GM12878 (cell line): ENCODE measurements around the gene NPC2. TPM values are rescaled to one million over a fixed set of nuclear protein-coding genes. Genes with fewer than 3 reads are reported as not detected.

ENCODE experiments used
- ATAC-seq: fragments of 200-7000 bp; cut with Tn5 transposase; 3 replicates; pipeline ENCODE4 v1.9.1; 2020; ENCODE audit warnings: mild to moderate bottlenecking, moderate library complexity
- BruUV-seq: library from RNA; stranded (reverse); fragments of 400-500 nt; replicated peaks from 2 replicates; lab custom pipeline; 2021; lab: Mats Ljungman, UMichigan
- CTCF ChIA-PET: fragments of 300-600 bp; sonication (Branson Sonifier 250); formaldehyde crosslinking; extraction: SDS; loops from one replicate; lab custom pipeline; 2021; ENCODE audit warnings: inconsistent platforms; lab: Yijun Ruan, JAX
- POLR2A ChIA-PET: fragments of 350-600 bp; formaldehyde crosslinking; extraction: SDS; loops from one replicate; lab custom pipeline; 2021; ENCODE audit warnings: inconsistent platforms; lab: Charles Lee
- RAD21 ChIA-PET: fragments of 300-600 bp; sonication (Branson Sonifier 250); formaldehyde crosslinking; loops from one replicate; lab custom pipeline; 2023; ENCODE audit warnings: antibody characterized with exemption; ENCODE audit not compliant: unreplicated experiment; lab: Charles Lee
- SMC1A ChIA-PET: fragments of 300-600 bp; sonication (Branson Sonifier 250); formaldehyde crosslinking; loops from one replicate; lab custom pipeline; 2023; ENCODE audit not compliant: unreplicated experiment, uncharacterized antibody; lab: Charles Lee
- DNase-seq: peaks from one replicate; pipeline ENCODE4 v3.0.0-alpha.2; 2011; ENCODE audit warnings: low read depth, low spot score
- FAIRE-seq: peaks from 3 replicates; lab custom pipeline; 2011; peaks lifted over from hg19 to GRCh38; lab: Jason Lieb, UNC
- H2AFZ ChIP-seq: 2 replicates; pipeline ENCODE4 v1.6.0; 2011; ENCODE audit warnings: low read depth, low read length, control low read depth; ENCODE audit not compliant: control insufficient read depth
- H3K27ac ChIP-seq: 2 replicates; pipeline ENCODE4 v1.5.1; 2011; ENCODE audit warnings: control low read depth; ENCODE audit not compliant: control insufficient read depth, insufficient read depth
- H3K27me3 ChIP-seq, 2 experiments: replicated peaks in 1 of 2; 2 replicates each; pipeline versions ENCODE4 v1.6.0 to v1.6.1; 2011; ENCODE audit warnings: low read length in 1 of 2; ENCODE audit not compliant: control insufficient read depth in 2 of 2, insufficient read depth in 2 of 2
- H3K36me3 ChIP-seq, 2 experiments: 2 replicates each; pipeline ENCODE4 v1.5.1; 2011; ENCODE audit warnings: low read length in 1 of 2; ENCODE audit not compliant: control insufficient read depth in 2 of 2, insufficient read depth in 2 of 2
- H3K4me1 ChIP-seq: 2 replicates; pipeline ENCODE4 v1.6.1; 2011; ENCODE audit warnings: mild to moderate bottlenecking, low read length, moderate library complexity, mixed read lengths; ENCODE audit not compliant: control insufficient read depth, insufficient read depth
- H3K4me2 ChIP-seq: 2 replicates; pipeline ENCODE4 v1.6.0; 2011; ENCODE audit warnings: control low read depth; ENCODE audit not compliant: control insufficient read depth, insufficient read depth
- H3K4me3 ChIP-seq: fragments of 200-600 bp; sonication (generic); 2 replicates; pipeline ENCODE4 v1.5.1; 2016
- H3K79me2 ChIP-seq: 2 replicates; pipeline ENCODE4 v1.6.0; 2011; ENCODE audit warnings: low read length; ENCODE audit not compliant: control insufficient read depth, insufficient read depth
- H3K9ac ChIP-seq: 2 replicates; pipeline ENCODE4 v1.8.0; 2011; ENCODE audit warnings: low read length, control low read depth, mixed read lengths; ENCODE audit not compliant: control insufficient read depth, insufficient read depth
- H3K9me3 ChIP-seq: replicated peaks from 3 replicates; pipeline ENCODE4 v1.5.1; 2011; ENCODE audit warnings: mild to moderate bottlenecking, low read length; ENCODE audit not compliant: control insufficient read depth, insufficient read depth
- H4K20me1 ChIP-seq: 2 replicates; pipeline ENCODE4 v1.6.0; 2011; ENCODE audit not compliant: control insufficient read depth, insufficient read depth
- ETV6 ChIP-seq, 2 experiments: fragments of 450-650 bp in 1 of 2; IDR thresholded peaks in 1 of 2; conservative IDR thresholded peaks in 1 of 2; 2 replicates each; pipeline ENCODE4 v1.6.1; 2014; ENCODE audit warnings: antibody characterized with exemption in 1 of 2, borderline replicate concordance in 1 of 2, low read depth in 1 of 2, mild to moderate bottlenecking in 1 of 2, moderate library complexity in 1 of 2
- RUNX3 ChIP-seq: IDR thresholded peaks from 2 replicates; pipeline ENCODE4 v1.6.1; 2012; ENCODE audit warnings: low read length, inconsistent platforms
- SMARCA5 ChIP-seq: fragments of 450-650 bp; IDR thresholded peaks from 2 replicates; pipeline ENCODE4 v1.6.1; 2017; ENCODE audit warnings: mild to moderate bottlenecking
- STAT1 ChIP-seq: fragments of 450-650 bp; conservative IDR thresholded peaks from 2 replicates; pipeline ENCODE4 v1.6.1; 2014; ENCODE audit warnings: antibody characterized with exemption, mild to moderate bottlenecking
- STAT3 ChIP-seq: IDR thresholded peaks from 2 replicates; pipeline ENCODE4 v1.6.1; 2011; ENCODE audit warnings: low read depth, low read length, improper control_type of control experiment
- WGBS: methylation state at CpG from one replicate; pipeline ENCODE4 v1.1.6; 2016; ENCODE audit warnings: low lambda C conversion rate; ENCODE audit not compliant: insufficient replicate concordance, insufficient coverage; ENCODE audit errors: missing lambda C conversion rate; 5-methylcytosine and 5-hydroxymethylcytosine counted together
- in situ Hi-C: fragments of 300-500 bp; cut with MboI; formaldehyde crosslinking; loops from 9 replicates; pipeline ENCODE4 v1.14.3; 2018; ENCODE audit warnings: mixed read lengths
- intact Hi-C: fragments of 100-400 bp; cut with micrococcal nuclease; formaldehyde crosslinking; loops from one replicate; pipeline ENCODE4 v1.14.2; 2022; ENCODE audit not compliant: unreplicated experiment
- polyA plus RNA-seq, 11 experiments: library from polyadenylated mRNA; depleted of rRNA in 4 of 11; unstranded in 6 of 11; stranded (reverse) in 5 of 11; fragments of >200 nt; fragmentation: Nextera tagmentation in 4 of 11; fragmentation: Illumina TruSeq in 1 of 11; extraction: Ambion mirVana in 4 of 11; extraction: Trizol in 1 of 11; gene quantifications; 1 replicate in 1 of 11; 2 replicates in 10 of 11; pipeline versions ENCODE4 v1.2.1 to v1.2.3, GENCODE V29; 2011 to 2016; ENCODE audit warnings: inconsistent platforms in 2 of 11, missing spikeins in 2 of 11, low read depth in 1 of 11
- total RNA-seq, 4 experiments: library from RNA; depleted of rRNA in 3 of 4; stranded (reverse); fragments of >200 nt in 3 of 4; fragmentation: Illumina TruSeq in 1 of 4; extraction: Trizol in 1 of 4; gene quantifications; 2 replicates each; pipeline versions ENCODE4 v1.2.1 to v1.2.3, GENCODE V29; 2013 to 2021
- TF ChIP-seq, protein P1 (sequence below): fragments of 450-650 bp; IDR thresholded peaks from 2 replicates; pipeline ENCODE4 v1.6.1; 2017; ENCODE audit warnings: antibody characterized with exemption, mild to moderate bottlenecking, moderate library complexity
- TF ChIP-seq, protein P2 (sequence below): IDR thresholded peaks from 2 replicates; pipeline ENCODE4 v1.6.1; 2012; ENCODE audit warnings: improper control_type of control experiment, low read depth, low read length; ENCODE audit not compliant: insufficient replicate concordance

NPC2 gene
- total and polyA plus RNA-seq, 10 of the 15 experiments (the other 5 are each of a cell fraction or from before 2014, with no cell fraction given), result 29.5 to 109 (median 59.1) TPM

DNA sequence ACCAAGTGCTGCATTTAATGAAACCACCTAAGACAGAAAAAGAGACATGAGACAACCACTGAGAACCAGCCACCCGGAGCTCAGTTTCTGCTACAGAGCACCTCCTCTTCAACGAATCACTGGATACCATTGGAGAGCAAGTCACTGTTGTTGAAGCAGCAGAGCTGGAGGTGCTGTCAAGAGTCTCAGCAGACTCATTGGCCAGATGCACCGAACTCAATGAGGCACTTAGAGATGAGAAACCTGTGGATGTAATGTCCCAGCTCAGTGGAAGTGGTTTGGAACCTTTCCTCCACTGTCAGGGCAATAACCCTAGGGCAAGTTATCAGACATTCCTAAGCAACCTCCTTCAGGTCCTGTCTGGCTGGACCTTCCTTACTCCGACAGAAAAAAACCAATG is 13.1 kb downstream of the NPC2 start:
- no TSS peak for BruUV-seq
- TF ChIP-seq, protein P1, sequence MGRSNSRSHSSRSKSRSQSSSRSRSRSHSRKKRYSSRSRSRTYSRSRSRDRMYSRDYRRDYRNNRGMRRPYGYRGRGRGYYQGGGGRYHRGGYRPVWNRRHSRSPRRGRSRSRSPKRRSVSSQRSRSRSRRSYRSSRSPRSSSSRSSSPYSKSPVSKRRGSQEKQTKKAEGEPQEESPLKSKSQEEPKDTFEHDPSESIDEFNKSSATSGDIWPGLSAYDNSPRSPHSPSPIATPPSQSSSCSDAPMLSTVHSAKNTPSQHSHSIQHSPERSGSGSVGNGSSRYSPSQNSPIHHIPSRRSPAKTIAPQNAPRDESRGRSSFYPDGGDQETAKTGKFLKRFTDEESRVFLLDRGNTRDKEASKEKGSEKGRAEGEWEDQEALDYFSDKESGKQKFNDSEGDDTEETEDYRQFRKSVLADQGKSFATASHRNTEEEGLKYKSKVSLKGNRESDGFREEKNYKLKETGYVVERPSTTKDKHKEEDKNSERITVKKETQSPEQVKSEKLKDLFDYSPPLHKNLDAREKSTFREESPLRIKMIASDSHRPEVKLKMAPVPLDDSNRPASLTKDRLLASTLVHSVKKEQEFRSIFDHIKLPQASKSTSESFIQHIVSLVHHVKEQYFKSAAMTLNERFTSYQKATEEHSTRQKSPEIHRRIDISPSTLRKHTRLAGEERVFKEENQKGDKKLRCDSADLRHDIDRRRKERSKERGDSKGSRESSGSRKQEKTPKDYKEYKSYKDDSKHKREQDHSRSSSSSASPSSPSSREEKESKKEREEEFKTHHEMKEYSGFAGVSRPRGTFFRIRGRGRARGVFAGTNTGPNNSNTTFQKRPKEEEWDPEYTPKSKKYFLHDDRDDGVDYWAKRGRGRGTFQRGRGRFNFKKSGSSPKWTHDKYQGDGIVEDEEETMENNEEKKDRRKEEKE, result no peak
- TF ChIP-seq ETV6 (conservative IDR thresholded peaks at IDR 0.05 in 1 of 2, IDR thresholded peaks at IDR 0.05 in 1 of 2; ENCODE audit: borderline replicate concordance in 1 of 2, low read depth in 1 of 2), result no peak
- TF ChIP-seq, protein P2, sequence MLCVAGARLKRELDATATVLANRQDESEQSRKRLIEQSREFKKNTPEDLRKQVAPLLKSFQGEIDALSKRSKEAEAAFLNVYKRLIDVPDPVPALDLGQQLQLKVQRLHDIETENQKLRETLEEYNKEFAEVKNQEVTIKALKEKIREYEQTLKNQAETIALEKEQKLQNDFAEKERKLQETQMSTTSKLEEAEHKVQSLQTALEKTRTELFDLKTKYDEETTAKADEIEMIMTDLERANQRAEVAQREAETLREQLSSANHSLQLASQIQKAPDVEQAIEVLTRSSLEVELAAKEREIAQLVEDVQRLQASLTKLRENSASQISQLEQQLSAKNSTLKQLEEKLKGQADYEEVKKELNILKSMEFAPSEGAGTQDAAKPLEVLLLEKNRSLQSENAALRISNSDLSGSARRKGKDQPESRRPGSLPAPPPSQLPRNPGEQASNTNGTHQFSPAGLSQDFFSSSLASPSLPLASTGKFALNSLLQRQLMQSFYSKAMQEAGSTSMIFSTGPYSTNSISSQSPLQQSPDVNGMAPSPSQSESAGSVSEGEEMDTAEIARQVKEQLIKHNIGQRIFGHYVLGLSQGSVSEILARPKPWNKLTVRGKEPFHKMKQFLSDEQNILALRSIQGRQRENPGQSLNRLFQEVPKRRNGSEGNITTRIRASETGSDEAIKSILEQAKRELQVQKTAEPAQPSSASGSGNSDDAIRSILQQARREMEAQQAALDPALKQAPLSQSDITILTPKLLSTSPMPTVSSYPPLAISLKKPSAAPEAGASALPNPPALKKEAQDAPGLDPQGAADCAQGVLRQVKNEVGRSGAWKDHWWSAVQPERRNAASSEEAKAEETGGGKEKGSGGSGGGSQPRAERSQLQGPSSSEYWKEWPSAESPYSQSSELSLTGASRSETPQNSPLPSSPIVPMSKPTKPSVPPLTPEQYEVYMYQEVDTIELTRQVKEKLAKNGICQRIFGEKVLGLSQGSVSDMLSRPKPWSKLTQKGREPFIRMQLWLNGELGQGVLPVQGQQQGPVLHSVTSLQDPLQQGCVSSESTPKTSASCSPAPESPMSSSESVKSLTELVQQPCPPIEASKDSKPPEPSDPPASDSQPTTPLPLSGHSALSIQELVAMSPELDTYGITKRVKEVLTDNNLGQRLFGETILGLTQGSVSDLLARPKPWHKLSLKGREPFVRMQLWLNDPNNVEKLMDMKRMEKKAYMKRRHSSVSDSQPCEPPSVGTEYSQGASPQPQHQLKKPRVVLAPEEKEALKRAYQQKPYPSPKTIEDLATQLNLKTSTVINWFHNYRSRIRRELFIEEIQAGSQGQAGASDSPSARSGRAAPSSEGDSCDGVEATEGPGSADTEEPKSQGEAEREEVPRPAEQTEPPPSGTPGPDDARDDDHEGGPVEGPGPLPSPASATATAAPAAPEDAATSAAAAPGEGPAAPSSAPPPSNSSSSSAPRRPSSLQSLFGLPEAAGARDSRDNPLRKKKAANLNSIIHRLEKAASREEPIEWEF, result no peak
- TF ChIP-seq SMARCA5, result no peak
- TF ChIP-seq STAT3, result no peak
- no peak for TF ChIP-seq STAT1
- no peak for TF ChIP-seq RUNX3
- TF ChIP-seq, all 136 proteins: peak for 0
- 88% methylated on average over 4 of the region's 4 CpGs for WGBS
- Histone ChIP-seq H4K20me1 (no peaks in the 10 kb centered on the region), H3K4me3 (no peak overlapping the region), H3K4me1 (no peaks in the 10 kb centered on the region), H3K36me3 (no peaks in the 10 kb centered on the region; a peak in 2 of 4 replicates), H3K27ac (no peak overlapping the region), H3K79me2 (no peaks in the 10 kb centered on the region), H3K9ac (no peak overlapping the region), H3K4me2 (no peak overlapping the region), H3K9me3 (no peaks in the 10 kb centered on the region), H3K27me3 (no peaks in the 10 kb centered on the region), H2AFZ (no peak overlapping the region)
- intact Hi-C loops (no loop called here), in situ Hi-C loops (no loop called here)
- FAIRE-seq (no peak), DNase-seq (no peak), ATAC-seq (no peak)
- ChIA-PET SMC1A (interaction anchor here (1.4 kb wide), 1 partner anchor 117 kb away, joined by 3 read pairs; no protein-coding TSS in a partner anchor), RAD21 (no interaction called here), CTCF (interaction anchor here (0.5 to 1.9 kb wide), 4 partner anchors 10 to 116 kb away, joined by 3 to 5 read pairs (median 4); no protein-coding TSS in a partner anchor), POLR2A (no interaction called here)
